ENCODE measurements around the gene RNF138. TPM values are rescaled to one million over a fixed set of nuclear protein-coding genes. Genes with fewer than 3 reads are reported as not detected.

Gene RNF138
- total RNA-seq, 1 experiment from 2014 or later: 73.5 TPM

GRCh38 chr18:32110005-32110404 lies 18.3 kb downstream of the RNF138 start:
- no peak overlapping the region for H3K4me2 ChIP-seq (ENCODE audit: insufficient read depth, insufficient read length, low read length)
- H3K9me3 ChIP-seq (ENCODE audit: control insufficient read depth, low read depth, low read length): no peaks in the 10 kb centered on the region
- no peak overlapping the region for H2AFZ ChIP-seq (ENCODE audit: low read length)
- H3K4me1 ChIP-seq (ENCODE audit: insufficient read depth, low read length): no peaks in the 10 kb centered on the region
- H3K4me3 Mint-ChIP-seq: no peak overlapping the region
- no peak overlapping the region for H2BK12ac ChIP-seq (ENCODE audit: insufficient read length, low read depth, low read length)
- no peaks in the 10 kb centered on the region for H3K4me1 Mint-ChIP-seq
- no CpG with 5 or more reads among the region's 3 CpGs for WGBS (ENCODE audit: extremely low coverage, insufficient read length, low lambda C conversion rate)
- no peak overlapping the region for H2AK5ac ChIP-seq (ENCODE audit: insufficient read length, low read length)
- no peaks in the 10 kb centered on the region for H3K9me3 Mint-ChIP-seq
- no peak overlapping the region for H2BK20ac ChIP-seq (ENCODE audit: low read depth, low read length, poor library complexity, severe bottlenecking)
- H3K4ac ChIP-seq (ENCODE audit: low read depth, low read length): no peak overlapping the region
- H4K91ac ChIP-seq (ENCODE audit: insufficient read length, low read depth, low read length): no peak overlapping the region
- no peak for DNase-seq
- peaks cover 14 to 37% (median 33%) of the 10 kb centered on the region in 3 experiments; a peak in 6 of 7 replicates for H3K36me3 Mint-ChIP-seq (ENCODE audit: insufficient read depth in 1 of 3, low read depth in 3 of 3)
- no peak overlapping the region for H3K14ac ChIP-seq (ENCODE audit: insufficient read depth, low read length)
- peaks cover 16% of the 10 kb centered on the region for H3K79me1 ChIP-seq (ENCODE audit: insufficient read depth, low read depth, low read length, poor library complexity, severe bottlenecking)
- H3K27ac ChIP-seq (ENCODE audit: insufficient read length, low read depth, low read length): no peak overlapping the region
- H3K79me2 ChIP-seq (ENCODE audit: insufficient read depth, low read length): peaks cover 17% of the 10 kb centered on the region; the same call in 1 of the 2 replicates
- no peak overlapping the region for H3K56ac ChIP-seq (ENCODE audit: insufficient read length, low read depth, low read length)
- no peaks in the 10 kb centered on the region for H3K27me3 ChIP-seq (ENCODE audit: insufficient read depth, low read length)
- no peak overlapping the region for H3K18ac ChIP-seq (ENCODE audit: insufficient read length, low read depth, low read length)
- no peak overlapping the region for H3K27ac Mint-ChIP-seq
- H2BK120ac ChIP-seq (ENCODE audit: low read depth, low read length, poor library complexity, severe bottlenecking): no peak overlapping the region
- no peak overlapping the region for H2BK5ac ChIP-seq (ENCODE audit: insufficient read length, low read length)
- H3T11ph ChIP-seq (ENCODE audit: low read length): no peak overlapping the region
- H4K5ac ChIP-seq (ENCODE audit: insufficient read length, low read depth, low read length): no peak overlapping the region
- H3K9ac ChIP-seq (ENCODE audit: extremely low read depth, insufficient read length, low read length): no peak overlapping the region
- H3K23ac ChIP-seq (ENCODE audit: insufficient read length, low read depth, low read length): no peak overlapping the region
- no peak overlapping the region for H2BK15ac ChIP-seq (ENCODE audit: low read depth, low read length)
- no peak overlapping the region for H4K8ac ChIP-seq (replicated peaks; ENCODE audit: insufficient read length, low read depth, low read length)
- H3K23me2 ChIP-seq (ENCODE audit: insufficient read length, low read depth, low read length, poor library complexity, severe bottlenecking): no peaks in the 10 kb centered on the region
- no peaks in the 10 kb centered on the region for H4K20me1 ChIP-seq (ENCODE audit: control insufficient read depth, insufficient read depth, insufficient read length)
- TF ChIP-seq CTCF (conservative IDR thresholded peaks at IDR 0.05): no peak
- no peaks in the 10 kb centered on the region for H3K27me3 Mint-ChIP-seq (ENCODE audit: low read depth)
